ENCODE data around the gene UMOD.

GRCh38 chr16:20363191-20363590 is 10.7 kb upstream of the UMOD start:
- TF ChIP-seq SNAI2 (CRISPR knock-in tag; IDR thresholded peaks at IDR 0.05): no peak
- TF ChIP-seq PATZ1 (CRISPR knock-in tag; IDR thresholded peaks at IDR 0.05; ENCODE audit: borderline replicate concordance): no peak
- TF ChIP-seq ESRRG (CRISPR knock-in tag; IDR thresholded peaks at IDR 0.05): no peak
- TF ChIP-seq PPARA (CRISPR knock-in tag; IDR thresholded peaks at IDR 0.05; ENCODE audit: borderline replicate concordance): no peak
- TF ChIP-seq ZFP3 (CRISPR knock-in tag; IDR thresholded peaks at IDR 0.05): no peak
